ENCODE measurements around the gene NRG3.

The NRG3 gene

DNA sequence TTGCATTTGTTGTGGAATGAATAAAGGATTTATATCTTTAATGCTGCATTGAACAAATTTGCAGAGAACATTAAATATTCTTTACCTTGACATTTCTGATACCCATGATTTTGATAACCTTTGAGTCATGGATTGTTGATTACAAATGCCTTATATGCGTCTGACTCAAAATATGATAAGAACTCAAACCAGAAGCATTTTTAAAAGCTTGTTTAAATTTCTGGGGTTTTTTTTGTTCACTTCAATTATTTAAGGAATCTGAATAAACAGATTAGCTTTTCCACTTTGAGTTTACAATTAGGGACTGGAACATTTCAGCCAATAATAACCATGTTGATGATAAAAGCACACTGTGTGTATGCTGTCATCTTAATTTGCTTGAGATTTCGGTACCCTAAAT lies 253.5 kb downstream of the NRG3 start:
- no peak for DNase-seq

DNA sequence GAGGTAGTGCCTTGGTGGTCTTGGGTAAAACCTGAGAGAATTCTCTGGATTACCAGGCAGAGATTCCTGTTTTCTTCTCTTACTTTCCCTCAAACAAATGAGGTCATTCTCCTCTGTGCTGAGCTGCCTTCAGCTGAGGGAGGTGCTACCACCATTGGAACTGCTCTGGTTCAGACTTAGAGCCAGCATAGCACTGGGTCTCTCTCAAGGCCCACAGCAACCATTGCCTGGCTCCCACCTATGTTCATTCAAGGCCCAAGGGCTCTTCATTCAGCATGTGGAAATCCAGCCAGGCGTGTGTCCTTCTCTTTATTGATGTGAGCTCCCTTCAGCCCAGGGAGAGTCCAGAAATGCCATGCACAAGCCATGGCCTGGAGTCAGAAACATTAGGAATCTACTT lies 261.1 kb downstream of the NRG3 start:
- no peak for DNase-seq

DNA sequence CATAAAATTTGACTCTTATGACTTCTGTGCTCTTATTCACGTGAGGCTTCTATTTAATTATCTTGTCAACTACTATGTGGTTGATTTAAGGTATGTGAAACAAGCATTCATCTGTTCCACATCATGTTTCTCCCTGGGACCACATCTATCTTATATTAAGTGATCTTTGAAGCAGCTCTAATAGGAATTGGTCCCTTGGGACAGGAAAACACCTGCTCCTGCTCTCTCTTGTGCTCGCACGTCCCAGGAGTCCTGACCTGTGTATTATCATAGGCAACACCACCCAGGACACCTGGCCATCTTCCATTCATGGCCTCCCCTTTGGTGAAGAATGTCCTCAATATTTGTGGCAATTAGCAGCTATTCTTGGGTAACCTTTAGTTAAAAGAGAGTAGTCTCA lies 269.2 kb downstream of the NRG3 start:
- DNase-seq = no peak

DNA sequence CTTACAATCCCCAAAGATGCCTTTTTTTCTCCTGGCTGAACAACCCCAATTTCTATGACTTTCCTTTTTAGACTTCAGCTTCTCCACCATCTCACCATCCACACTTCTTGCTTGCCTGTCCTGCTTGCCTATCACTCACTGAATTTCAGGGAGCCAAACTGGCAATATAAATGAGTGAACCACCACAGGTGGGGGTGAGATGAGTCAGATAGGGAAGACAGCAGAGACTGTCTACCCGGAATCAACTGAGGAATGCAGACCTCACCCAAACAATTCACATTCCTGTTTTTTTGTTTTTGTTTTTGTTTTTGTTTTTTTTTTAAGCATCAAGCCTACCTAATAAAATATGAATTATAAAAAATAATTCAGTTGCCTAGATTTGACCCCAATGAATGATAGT lies 273.8 kb downstream of the NRG3 start:
- DNase-seq = no peak

DNA sequence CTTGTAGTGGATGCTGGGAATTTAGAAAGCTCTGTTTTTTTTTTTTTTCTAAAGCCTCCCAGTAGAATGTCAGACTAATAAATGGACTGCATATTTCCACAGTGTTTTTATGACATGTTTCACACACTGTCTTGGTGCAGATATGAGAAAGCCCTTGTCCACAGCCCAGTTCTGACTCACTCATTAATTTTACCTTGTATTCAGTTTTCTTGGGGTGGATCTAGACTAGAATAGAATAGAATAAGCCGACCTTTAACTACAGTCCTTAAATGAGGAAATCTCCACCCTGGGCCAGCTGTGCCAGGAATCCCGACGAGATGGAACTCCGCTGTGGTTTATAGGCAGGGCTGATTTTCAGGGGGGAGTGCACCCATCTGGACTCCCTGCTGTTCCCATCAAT lies 274.7 kb downstream of the NRG3 start:
- DNase-seq = no peak

DNA sequence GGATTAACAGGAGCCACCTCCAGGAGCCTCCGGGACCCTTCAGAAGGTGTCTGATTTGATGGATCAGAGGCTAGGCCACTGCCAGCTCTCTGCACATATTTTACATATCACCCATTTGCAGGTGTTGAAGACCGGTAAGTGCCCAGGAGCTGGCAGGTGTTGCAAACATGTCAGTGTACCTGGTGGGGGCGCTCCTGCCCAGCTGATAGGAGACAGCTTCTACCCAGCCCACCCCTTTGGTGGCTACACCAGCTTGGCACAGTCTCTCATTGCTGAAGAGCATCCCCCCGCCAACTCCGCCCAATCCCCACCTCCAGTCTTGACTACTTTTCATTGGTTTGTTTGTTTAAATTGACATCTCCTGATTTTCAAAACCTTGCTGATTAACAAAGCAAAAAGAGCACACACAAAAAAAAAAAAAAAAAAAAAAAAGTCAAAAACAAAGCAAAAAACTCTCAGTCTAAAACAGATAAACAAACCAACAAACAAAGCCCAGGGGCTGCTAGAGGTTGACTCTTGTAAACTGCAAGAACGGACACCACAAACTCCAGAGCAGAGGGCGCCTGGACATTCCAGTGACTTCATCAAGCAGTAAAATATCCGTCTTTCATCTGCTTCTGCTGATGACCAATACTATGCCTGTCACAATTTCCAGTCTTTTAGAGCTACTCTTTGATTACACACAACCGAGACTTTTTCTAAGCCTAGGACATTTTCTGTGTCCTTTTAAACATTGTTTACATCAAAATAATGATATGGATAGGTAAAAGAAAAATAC lies 275.3 kb downstream of the NRG3 start:
- no peak for DNase-seq

DNA sequence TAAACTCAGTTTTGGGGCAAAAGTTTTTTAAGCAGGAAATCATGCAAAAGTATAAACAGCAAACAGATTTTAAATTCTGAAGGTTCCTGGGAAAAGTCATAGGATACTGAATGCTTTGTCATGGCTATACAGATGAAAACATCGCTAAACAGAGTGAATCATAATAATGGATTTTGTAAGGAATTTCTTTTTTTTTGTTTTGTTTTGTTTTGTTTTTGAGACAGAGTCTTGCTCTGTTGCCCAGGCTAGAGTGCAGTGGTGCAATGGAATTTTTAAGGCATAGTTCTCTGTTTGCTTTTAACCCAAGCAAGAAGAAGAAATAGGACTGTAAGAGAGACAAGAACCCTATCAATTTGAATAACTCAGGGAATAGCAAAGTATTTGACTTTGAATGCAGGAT lies 285.3 kb downstream of the NRG3 start:
- DNase-seq = no peak

DNA sequence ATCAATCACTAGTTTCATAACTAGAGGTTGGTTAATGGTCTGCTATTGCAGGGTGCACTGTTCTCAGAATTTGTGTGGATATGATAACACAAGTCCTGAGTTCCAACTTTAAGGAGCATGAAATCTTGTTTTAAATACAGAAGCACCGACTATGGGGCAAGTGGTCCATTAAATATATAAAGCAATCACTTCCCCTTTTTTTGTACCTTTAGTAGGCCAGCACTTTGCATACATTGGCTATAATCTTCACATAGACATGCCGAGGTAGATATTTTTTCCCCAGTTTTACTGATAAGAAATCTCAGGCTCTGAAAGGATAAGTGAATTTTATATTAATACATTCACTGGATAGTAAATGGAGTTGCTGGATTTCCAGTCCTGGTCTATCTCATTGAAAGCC lies 286.3 kb downstream of the NRG3 start:
- no peak for DNase-seq

DNA sequence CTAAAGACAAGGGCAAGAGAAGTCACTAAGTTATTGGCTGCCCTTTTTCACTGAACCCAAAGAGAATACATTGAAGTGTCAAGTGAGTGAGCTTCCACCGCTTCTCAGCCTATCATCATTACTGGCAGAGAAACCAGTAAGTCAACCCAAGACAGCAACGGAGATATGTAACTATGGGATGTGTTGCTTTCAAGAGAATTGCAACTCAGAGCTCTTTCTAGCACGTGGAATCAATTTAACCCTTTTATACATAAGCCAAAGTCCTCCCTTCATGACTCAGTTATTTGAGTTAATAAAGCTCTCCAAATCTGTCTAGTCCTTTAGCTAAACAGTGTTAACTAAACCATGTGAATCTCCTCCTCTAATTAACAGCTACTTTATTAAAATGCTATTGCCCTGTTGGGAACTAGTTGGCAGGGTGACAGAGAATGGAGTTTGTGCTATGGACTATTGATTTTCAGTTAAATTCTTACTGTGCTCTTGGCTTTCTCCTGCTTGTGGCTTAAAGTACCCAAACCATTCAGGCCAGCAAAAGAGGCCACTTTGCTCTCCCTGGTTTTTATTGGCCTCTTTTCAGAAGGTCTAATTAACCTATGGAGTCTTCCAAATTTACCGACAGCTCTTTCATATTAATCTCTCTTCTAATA lies 287.7 kb downstream of the NRG3 start:
- no peak for DNase-seq

DNA sequence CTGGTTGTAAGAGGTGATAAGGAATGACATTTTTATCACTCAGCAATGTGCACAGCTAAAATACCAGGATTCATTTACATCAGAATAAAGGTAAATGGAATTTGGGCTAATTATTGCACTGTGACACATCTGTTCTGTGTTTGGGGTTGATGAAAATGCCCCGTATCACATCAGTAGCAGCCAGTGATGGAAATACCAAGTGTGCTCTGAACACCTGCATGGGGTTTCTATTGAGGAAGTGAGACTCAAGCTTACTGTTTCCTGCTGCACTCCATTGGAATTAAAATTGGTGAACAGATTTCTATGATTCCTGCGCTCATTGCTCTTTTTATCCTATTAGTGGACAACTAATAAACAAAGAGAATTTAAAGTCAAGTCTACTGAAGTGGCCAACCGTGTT lies 296.9 kb downstream of the NRG3 start:
- no peak for DNase-seq

DNA sequence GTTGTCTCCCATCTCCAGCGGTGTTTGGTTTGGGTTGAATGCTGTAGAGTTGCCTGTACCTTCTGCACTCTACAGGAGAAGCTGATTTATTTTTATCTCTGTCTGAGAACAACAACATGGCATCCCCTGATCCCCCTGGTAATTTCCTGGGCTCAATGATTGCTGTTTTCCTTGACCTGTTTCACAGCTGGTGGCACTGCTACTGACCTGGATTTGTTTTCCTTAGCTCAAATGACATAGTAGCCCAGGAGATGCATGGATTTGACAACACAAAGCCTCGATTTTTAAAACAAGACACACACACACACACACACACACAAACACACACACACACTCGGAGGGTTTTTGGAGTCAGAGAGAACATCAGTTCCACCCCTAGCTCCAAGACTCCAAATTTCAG lies 301.6 kb downstream of the NRG3 start:
- no peak for DNase-seq

DNA sequence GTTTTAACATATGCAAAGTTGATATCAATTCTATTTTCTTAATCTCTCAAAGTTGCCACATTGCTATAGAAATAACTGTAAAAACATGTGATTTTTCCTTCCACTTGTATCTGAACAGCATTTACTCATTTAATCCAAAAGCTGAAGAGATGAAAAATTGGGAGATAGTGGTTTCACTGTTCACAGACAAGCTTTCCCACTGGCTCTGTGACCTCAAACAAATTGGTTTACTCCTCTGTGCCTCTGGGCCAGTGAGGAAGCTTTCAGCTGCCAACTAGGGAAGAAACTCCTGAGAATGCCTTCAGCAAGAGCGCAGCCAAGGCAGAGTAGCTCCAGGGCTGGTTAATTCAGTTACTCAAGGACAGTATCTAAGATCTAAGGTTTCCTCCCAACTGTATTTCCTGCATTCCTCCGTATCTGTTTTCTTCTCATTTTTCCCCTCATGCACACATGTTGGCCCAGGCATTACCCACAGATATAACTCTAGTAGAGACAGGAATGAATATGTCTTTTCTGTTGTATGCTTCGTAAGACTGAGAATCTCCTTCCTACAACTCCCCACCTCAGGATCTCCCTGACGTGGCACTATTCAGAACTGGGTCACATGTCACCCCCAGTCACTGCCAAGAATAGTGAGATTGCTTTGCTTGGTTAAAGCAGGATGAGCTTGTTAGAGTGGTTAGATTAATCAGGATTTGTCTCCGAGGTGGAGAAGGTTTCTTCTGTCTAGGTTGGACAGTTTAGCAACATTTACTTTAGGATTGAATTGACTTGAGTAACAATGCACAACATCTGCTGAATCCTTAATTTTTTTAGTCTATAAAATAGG lies 315.7 kb downstream of the NRG3 start:
- DNase-seq = no peak

DNA sequence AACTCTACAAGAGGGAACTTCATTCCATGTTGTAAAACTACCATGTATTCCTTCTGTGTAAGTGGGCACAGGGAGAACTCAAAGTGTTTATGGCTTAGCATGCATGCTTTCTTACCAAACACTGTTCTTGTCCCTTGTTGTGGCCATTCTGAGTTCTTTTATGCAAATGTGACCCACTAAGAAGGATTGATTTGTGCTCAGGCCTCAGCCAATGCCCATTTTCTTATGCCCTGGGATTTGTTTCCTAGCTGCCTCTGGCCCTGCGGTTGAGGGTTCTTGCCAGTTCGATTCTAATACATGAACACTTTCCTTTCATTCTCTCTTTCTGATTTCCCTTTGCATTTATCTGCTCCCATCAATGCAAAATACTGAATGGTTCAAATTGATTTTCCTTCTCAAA lies 316.7 kb downstream of the NRG3 start:
- DNase-seq = no peak

DNA sequence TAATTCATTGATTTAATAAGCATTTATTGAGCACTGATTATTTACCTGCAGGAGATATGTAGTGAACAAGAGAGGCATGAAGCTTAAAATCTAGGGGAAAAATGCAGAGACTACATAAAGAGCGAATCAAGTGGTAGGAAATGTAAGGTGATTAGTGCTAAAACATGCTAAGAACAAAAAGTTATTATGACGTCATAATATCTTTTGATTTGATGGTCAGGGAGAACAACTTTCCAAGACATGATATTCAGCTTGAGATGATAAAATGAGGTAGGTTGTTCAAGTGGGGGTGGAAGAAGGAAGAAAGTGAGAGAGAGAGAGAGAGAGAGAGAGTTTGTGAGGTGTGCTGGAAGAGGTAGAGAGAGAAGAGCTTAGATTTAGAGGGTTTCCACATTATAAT lies 317.7 kb downstream of the NRG3 start:
- DNase-seq = no peak

DNA sequence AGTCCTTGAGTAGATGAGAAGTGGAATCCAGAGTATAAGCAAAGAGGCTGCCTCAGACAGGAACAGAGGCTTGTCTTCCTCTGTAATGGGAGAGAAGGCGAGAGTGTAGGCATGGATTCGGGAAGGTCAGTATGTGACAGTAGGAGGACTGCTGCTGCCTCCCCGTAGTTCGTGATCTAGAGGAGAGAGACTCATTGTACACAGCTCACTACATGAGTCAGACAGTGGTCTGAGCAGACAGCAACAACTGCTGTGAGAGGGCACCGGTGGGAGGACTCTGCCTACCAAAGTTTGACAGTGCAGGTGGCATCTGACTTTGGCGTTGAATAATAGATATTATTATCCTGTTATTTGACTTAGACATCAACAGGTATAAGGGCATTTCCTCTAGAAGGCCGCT lies 319.4 kb downstream of the NRG3 start:
- DNase-seq = no peak

DNA sequence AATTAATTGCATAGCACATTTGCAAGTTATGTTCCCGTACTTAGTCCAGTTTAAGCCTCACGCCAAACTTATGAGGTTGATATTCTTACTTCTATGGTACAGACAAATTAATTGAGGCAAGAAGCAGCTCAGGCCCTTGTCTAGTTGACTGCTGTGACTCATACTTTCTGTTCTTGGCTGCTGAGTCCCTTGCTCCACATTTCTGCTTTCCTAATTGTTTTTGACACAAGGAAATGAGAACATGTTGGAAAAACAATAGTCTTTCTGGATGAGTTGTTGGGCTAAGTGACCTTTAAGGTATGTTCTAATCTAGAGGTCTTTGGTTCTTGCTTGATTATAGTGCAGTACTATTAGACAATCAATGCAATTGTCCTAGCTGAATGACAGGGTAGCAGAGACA lies 331.8 kb downstream of the NRG3 start:
- no peak for DNase-seq

DNA sequence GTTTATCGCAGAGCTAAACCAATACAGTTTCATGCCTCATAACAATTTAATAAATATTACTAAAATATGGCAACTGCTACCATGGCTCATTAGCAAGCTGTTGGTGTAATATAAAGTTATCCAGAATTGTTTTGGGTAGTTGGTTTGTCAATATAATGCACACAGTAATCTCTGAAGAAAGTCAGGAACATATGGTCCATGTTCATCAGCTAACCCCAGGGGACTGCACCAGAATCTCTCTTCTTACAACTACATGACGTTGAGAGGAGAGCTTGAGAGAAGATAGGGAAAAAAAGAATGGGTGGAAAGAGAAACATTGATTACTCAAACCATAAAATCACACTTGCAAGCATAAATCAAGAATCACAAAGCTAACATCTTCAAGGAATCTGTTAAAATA lies 333.7 kb downstream of the NRG3 start:
- DNase-seq = no peak

DNA sequence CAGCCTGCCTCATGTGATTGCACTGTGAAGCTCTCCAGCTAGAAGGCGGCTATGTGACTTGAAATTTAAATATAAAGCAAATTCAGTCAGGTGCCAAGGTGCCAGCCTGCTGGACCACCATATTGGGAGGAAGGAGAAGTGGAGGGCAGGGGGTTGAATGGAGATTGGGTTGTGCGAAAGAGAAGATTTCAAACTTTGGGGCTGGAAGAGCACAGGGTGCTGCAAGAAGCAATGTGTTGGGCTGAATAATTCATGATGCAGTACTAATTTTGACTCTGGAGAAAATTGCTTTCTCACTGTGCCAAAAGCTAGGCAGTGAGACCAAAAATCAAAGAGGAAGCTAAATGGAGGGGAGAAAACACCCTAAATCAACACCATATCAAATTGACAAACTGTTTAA lies 335.3 kb downstream of the NRG3 start:
- no peak for DNase-seq

DNA sequence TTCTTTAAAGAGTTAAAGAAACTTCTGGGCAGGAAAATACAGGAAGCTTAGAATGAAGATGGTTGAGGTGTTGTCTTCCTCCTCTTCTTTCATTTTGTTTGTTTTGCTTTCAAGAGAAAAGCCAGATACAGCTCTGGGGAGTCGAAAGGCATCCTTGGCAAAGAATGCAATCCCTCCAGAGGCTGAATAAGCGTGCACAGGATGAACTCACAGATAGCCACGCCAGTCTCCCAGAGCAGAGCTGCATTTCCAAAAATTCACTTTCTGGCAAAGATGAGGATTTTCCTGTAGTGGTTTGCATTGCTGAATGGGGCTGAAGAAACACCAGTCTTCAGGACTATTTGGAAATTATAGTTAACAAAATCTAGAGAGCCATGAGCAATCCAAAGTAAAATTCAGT lies 336.4 kb downstream of the NRG3 start:
- DNase-seq = no peak

DNA sequence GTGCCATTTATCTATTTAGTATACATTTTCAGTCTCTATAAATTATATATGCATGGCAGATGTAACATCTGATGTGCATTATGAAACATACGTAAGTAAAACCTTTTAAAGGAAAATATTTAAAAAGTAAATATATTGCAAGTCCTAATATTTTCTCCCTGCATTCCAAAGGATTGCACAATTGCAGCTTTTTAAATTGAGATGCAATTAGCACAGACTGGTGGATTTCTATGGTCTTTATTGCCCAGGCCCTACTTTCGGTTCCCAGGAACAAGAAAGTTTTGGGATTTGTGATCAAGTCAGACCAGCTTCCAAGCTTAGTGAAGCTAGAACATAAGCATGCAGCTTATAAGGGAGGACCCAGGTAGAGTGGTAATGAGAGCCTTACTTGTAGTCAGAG lies 337.8 kb downstream of the NRG3 start:
- DNase-seq = no peak

DNA sequence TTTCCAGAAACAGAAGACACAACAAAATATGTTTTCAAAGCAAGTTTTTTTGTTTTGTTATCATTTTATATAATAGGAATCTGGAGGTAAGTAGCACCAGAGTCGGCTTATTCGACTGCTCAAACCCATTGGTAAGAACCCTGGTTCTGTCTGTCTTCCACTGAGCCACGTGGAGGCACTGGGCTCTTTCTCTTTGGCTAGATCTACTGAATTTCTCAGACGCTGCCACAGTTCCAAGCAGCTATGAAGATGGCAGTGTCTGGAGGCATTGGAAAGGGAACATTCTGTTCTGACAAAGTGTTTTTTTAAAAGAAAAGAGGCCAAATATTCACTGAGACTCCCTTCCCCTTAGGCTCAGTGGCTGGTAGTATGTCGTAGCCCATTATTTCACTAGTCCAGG lies 338.8 kb downstream of the NRG3 start:
- DNase-seq = no peak

DNA sequence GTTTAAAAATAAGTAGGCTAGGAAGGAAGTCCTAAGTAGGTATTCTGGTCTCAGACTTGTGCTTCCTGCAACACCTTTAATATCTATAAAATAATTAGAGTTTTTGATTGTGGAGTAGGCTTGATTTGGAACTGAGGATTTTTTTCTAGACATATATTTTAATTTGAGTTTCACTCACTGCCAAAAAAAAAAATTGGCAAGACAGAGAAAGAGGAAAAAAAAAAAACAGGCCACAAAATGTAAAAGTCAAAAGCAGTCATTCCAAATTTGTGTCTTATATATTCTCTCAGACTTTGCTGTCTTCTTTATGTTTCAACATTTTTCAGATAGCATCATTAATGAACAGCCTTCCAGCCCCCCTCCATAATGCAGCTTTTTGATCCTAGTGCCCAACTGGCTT lies 346.1 kb downstream of the NRG3 start:
- DNase-seq = no peak

DNA sequence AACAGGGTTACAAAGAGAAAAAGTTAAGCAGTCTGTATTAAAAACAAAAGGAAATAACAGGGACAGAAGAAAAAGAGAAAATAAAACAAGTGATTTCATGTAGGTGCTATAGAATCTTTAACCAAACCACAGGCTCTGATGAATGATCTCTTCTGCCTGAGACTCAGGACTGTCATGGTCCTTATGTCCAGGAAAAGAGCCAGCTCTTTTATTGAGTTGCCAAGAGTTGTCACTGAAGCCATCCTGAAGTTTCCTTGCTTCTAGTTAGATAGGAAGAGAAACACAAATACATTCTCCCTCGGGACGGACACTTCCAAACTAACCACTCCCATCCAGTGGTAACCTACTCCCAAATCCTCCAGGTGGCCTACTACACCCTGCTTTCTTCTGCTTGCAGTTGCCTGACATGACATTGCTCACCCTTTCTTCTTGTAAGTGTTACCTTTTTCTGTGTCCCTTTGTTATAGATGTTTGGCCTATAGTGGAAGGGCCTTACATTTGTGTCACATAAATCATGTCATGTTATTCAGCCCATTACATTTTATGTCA lies 346.7 kb downstream of the NRG3 start:
- DNase-seq = no peak

DNA sequence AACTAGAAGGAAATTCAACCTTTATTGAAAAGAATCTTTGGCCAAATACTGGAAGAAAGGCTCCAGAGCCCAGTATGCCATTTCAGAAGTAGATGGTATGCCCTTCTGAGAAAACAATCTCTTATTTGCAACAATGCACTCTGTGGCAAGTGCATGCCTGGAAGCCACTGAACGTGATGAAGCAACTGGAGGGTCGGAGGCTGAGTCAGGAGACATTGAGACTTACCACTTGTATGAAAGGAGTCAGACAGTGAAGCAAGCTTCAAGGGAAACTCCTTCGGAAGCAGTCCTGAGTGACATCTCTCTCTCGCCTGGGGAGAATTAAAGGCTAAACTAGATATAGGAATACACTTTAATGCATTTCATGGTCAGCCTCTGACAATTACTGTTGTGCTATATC lies 353.7 kb downstream of the NRG3 start:
- DNase-seq = no peak
